T-cell (primary cell): Measurements from ENCODE around the gene RNF39. TPM values are rescaled to one million over a fixed set of nuclear protein-coding genes. Genes with fewer than 3 reads are reported as not detected.

Experiments
- ATAC-seq, 4 experiments: fragments of 200-7000 bp in 3 of 4; fragments of 150-1000 bp in 1 of 4; cut with Tn5 transposase; replicated peaks in 1 of 4; 1 replicate in 3 of 4; 2 replicates in 1 of 4; pipeline ENCODE4 v1.10.0; 2021; ENCODE audit warnings: moderate library complexity in 3 of 4, mild to moderate bottlenecking in 2 of 4, moderate number of reproducible peaks in 1 of 4
- CTCF ChIA-PET, 2 donors: fragments of 300-600 bp; sonication (Branson Sonifier 250); formaldehyde crosslinking; loops; one replicate each; lab custom pipeline; 2022; ENCODE audit warnings: antibody characterized with exemption in 2 of 2; lab: Charles Lee
- POLR2A ChIA-PET, 2 donors: fragments of 300-600 bp; sonication (Branson Sonifier 250); formaldehyde crosslinking; loops; one replicate each; lab custom pipeline; 2022; ENCODE audit warnings: antibody characterized with exemption in 2 of 2; lab: Charles Lee
- DNase-seq, 35 experiments: peaks; one replicate each; pipeline versions ENCODE4 v3.0.0 to v3.0.0-alpha.2; 2013 to 2023
- H3K27ac ChIP-seq: one replicate; pipeline ENCODE4 v1.5.1; 2013; ENCODE audit warnings: low read length
- H3K27me3 ChIP-seq, 2 experiments: replicated peaks in 1 of 2; 1 replicate in 1 of 2; 2 replicates in 1 of 2; pipeline versions ENCODE4 v1.6.1 to v1.7.0; 2013; ENCODE audit warnings: low read length in 1 of 2, mixed read lengths in 1 of 2; ENCODE audit not compliant: control insufficient read depth in 2 of 2, insufficient read depth in 2 of 2; ENCODE audit errors: extremely low read depth in 1 of 2
- H3K36me3 ChIP-seq, 2 donors: 1 replicate in 1 of 2; 2 replicates in 1 of 2; pipeline versions ENCODE4 v1.6.1 to v1.7.0; 2013; ENCODE audit warnings: low read length in 1 of 2; ENCODE audit not compliant: control insufficient read depth in 2 of 2, insufficient read depth in 1 of 2; ENCODE audit errors: extremely low read depth in 1 of 2
- H3K4me1 ChIP-seq, 2 experiments: 1 replicate in 1 of 2; 2 replicates in 1 of 2; pipeline versions ENCODE4 v1.6.1 to v1.7.0; 2013; ENCODE audit warnings: low read length in 2 of 2, mixed read lengths in 1 of 2; ENCODE audit not compliant: insufficient read depth in 2 of 2, control insufficient read depth in 1 of 2; ENCODE audit errors: extremely low read depth in 1 of 2
- H3K4me3 ChIP-seq, 2 donors: 1 replicate in 1 of 2; 2 replicates in 1 of 2; pipeline versions ENCODE4 v1.5.1 to v1.7.0; 2013; ENCODE audit warnings: mild to moderate bottlenecking in 2 of 2, low read length in 1 of 2, moderate library complexity in 1 of 2; ENCODE audit not compliant: control insufficient read depth in 1 of 2; ENCODE audit errors: extremely low read depth in 1 of 2
- H3K9me3 ChIP-seq: 2 replicates; pipeline ENCODE4 v1.7.0; 2013
- H3K27ac Mint-ChIP-seq, 2 donors: one replicate each; pipeline ENCODE4 v1.8.0; 2020 to 2021; ENCODE audit warnings: mild to moderate bottlenecking in 2 of 2, mixed read lengths in 2 of 2
- H3K27me3 Mint-ChIP-seq, 2 donors: one replicate each; pipeline ENCODE4 v1.8.0; 2021 to 2022; ENCODE audit warnings: mixed read lengths in 2 of 2
- H3K36me3 Mint-ChIP-seq: one replicate; pipeline ENCODE4 v1.8.0; 2021; ENCODE audit warnings: mixed read lengths
- H3K4me1 Mint-ChIP-seq, 3 donors: one replicate each; pipeline ENCODE4 v1.8.0; 2020 to 2022; ENCODE audit warnings: mixed read lengths in 3 of 3, mild to moderate bottlenecking in 1 of 3
- H3K4me3 Mint-ChIP-seq, 3 donors: one replicate each; pipeline ENCODE4 v1.8.0; 2020 to 2022; ENCODE audit warnings: mild to moderate bottlenecking in 3 of 3, mixed read lengths in 3 of 3, moderate library complexity in 3 of 3
- H3K9me3 Mint-ChIP-seq, 3 donors: one replicate each; pipeline ENCODE4 v1.8.0; 2020 to 2022; ENCODE audit warnings: mixed read lengths in 3 of 3
- WGBS: methylation state at CpG from one replicate; pipeline ENCODE4 v1.1.5; 2013; ENCODE audit warnings: missing lambda C conversion rate; ENCODE audit not compliant: insufficient coverage; 5-methylcytosine and 5-hydroxymethylcytosine counted together
- total RNA-seq, 35 experiments: library from RNA in 6 of 35; stranded (reverse) in 6 of 35; fragments of 120-200 nt in 1 of 35; gene quantifications; one replicate each; pipeline versions ENCODE4 v1.2.1 to v1.2.4 and lab custom pipeline; 2013 to 2026

Gene RNF39
- total RNA-seq, 5 donors from 2014 or later (not counting 1 experiment from before 2014, with no cell fraction given), result not detected

- peaks cover 34 to 42% of the 10 kb centered on the region in 2 experiments for H3K4me1 ChIP-seq
- H3K36me3 Mint-ChIP-seq, result peaks cover 34% of the 10 kb centered on the region
- peaks cover 0 to 2% of the 10 kb centered on the region in 2 donors for H3K27me3 Mint-ChIP-seq
- H3K27ac Mint-ChIP-seq, result peak overlapping the region; percentile 48 to 55
- DNase-seq (no peak), ATAC-seq (no peak)
- peaks cover 0 to 16% of the 10 kb centered on the region in 2 donors for H3K36me3 ChIP-seq
- peak overlapping the region; percentile 43 to 50 (median 48) for H3K4me3 Mint-ChIP-seq
- H3K4me1 Mint-ChIP-seq, result peaks cover 59 to 69% (median 64%) of the 10 kb centered on the region in 3 donors
- H3K9me3 ChIP-seq, result no peaks in the 10 kb centered on the region
- H3K9me3 Mint-ChIP-seq, result no peaks in the 10 kb centered on the region
- CTCF ChIA-PET, result no interaction called here
- no peaks in the 10 kb centered on the region for H3K27me3 ChIP-seq
- POLR2A ChIA-PET, result no interaction called here
- H3K4me3 ChIP-seq, result no peak overlapping the region
- H3K27ac ChIP-seq, result peak overlapping the region; percentile 96
- WGBS, result no CpG with 5 or more reads among the region's 2 CpGs
Measured at GRCh38 chr6:30063315-30063714, 12.3 kb downstream of the RNF39 start.

- Mint-ChIP-seq H3K36me3 (peaks cover 34% of the 10 kb centered on the region), H3K9me3 (no peaks in the 10 kb centered on the region), H3K27ac (peak overlapping the region; percentile 98 to 99), H3K27me3 (no peaks in the 10 kb centered on the region), H3K4me3 (peak overlapping the region; percentile 94 to 99 (median 99)), H3K4me1 (peaks cover 52 to 62% (median 57%) of the 10 kb centered on the region in 3 donors)
- Histone ChIP-seq H3K4me3 (peak overlapping the region in 1 of 2 donors; percentile 92), H3K9me3 (no peaks in the 10 kb centered on the region), H3K36me3 (peaks cover 0 to 22% of the 10 kb centered on the region in 2 donors), H3K27me3 (no peaks in the 10 kb centered on the region), H3K27ac (peak overlapping the region; percentile 96), H3K4me1 (peaks cover 34 to 36% of the 10 kb centered on the region in 2 experiments)
- ATAC-seq (no peak), DNase-seq (peak in 1 of 35 experiments; percentile 30)
- ChIA-PET CTCF (interaction anchor here in 1 of 2 donors (0.7 to 0.8 kb wide), 2 partner anchors 215 to 1223 kb away, joined by 3 to 6 read pairs; no protein-coding TSS in a partner anchor), POLR2A (no interaction called here)
- 40% methylated on average over 1 of the region's 7 CpGs for WGBS
Measured at GRCh38 chr6:30062471-30063178, 12.9 kb downstream of the RNF39 start.

- peaks cover 0 to 29% of the 10 kb centered on the region in 2 donors for H3K36me3 ChIP-seq
- H3K9me3 ChIP-seq, result no peaks in the 10 kb centered on the region
- POLR2A ChIA-PET, result no interaction called here
- ATAC-seq (peak in 1 of 4 experiments; percentile 41), DNase-seq (peak in 15 of 35 experiments; percentile 20 to 70 (median 36))
- CTCF ChIA-PET, result interaction anchor here in 1 of 2 donors (0.7 to 0.8 kb wide), 2 partner anchors 214 to 1223 kb away, joined by 3 to 6 read pairs; no protein-coding TSS in a partner anchor
- H3K4me3 ChIP-seq, result peak overlapping the region; percentile 92 to 99
- Mint-ChIP-seq H3K27me3 (no peaks in the 10 kb centered on the region), H3K4me3 (peak overlapping the region; percentile 94 to 99 (median 99)), H3K27ac (peak overlapping the region; percentile 98 to 99), H3K36me3 (peaks cover 38% of the 10 kb centered on the region), H3K9me3 (no peaks in the 10 kb centered on the region), H3K4me1 (peaks cover 45 to 57% (median 53%) of the 10 kb centered on the region in 3 donors)
- H3K4me1 ChIP-seq, result peaks cover 30 to 34% of the 10 kb centered on the region in 2 experiments
- H3K27ac ChIP-seq, result peak overlapping the region; percentile 96
- WGBS, result 6% methylated on average over 6 of the region's 13 CpGs
- H3K27me3 ChIP-seq, result no peaks in the 10 kb centered on the region
Measured at GRCh38 chr6:30061858-30062458, 13.6 kb downstream of the RNF39 start.

- Mint-ChIP-seq H3K27me3 (no peaks in the 10 kb centered on the region), H3K4me3 (peak within 1 kb of the TSS; percentile 94 to 99 (median 99)), H3K27ac (peak within 1 kb of the TSS; percentile 98 to 99), H3K36me3 (peaks cover 39% of the 10 kb centered on the region), H3K4me1 (peaks cover 39 to 50% (median 46%) of the 10 kb centered on the region in 3 donors), H3K9me3 (no peaks in the 10 kb centered on the region)
- Histone ChIP-seq H3K9me3 (no peaks in the 10 kb centered on the region), H3K27ac (peak within 1 kb of the TSS; percentile 96), H3K4me1 (peaks cover 30 to 34% of the 10 kb centered on the region in 2 experiments), H3K4me3 (peak within 1 kb of the TSS; percentile 92 to 99), H3K27me3 (no peaks in the 10 kb centered on the region), H3K36me3 (peaks cover 0 to 35% of the 10 kb centered on the region in 2 donors)
- peak; percentile 92 to 96 (median 94) for ATAC-seq
- 0% methylated on average over 47 of the region's 48 CpGs for WGBS
- peak; percentile 65 to 96 (median 84) for DNase-seq
- CTCF ChIA-PET, result interaction anchor here in 1 of 2 donors (0.8 to 1.0 kb wide), 2 partner anchors 213 to 411 kb away, joined by 3 read pairs; no protein-coding TSS in a partner anchor
- POLR2A ChIA-PET, result interaction anchor here in 1 of 2 donors (0.7 kb wide), 2 partner anchors 148 to 168 kb away, joined by 3 to 4 read pairs; no protein-coding TSS in a partner anchor
Measured at GRCh38 chr6:30061092-30061857, 14.3 kb downstream of the RNF39 start, which contains the start of gene POLR1H. TSS of gene POLR1H (plus strand) at chr6:30061265. CDS start at chr6:30061525, 260 bp downstream.

- peak overlapping the region; percentile 96 for H3K27ac ChIP-seq
- H3K36me3 Mint-ChIP-seq, result peaks cover 45% of the 10 kb centered on the region
- H3K4me1 ChIP-seq, result peaks cover 24 to 28% of the 10 kb centered on the region in 2 experiments
- peaks cover 0 to 39% of the 10 kb centered on the region in 2 donors for H3K36me3 ChIP-seq
- H3K9me3 ChIP-seq, result no peaks in the 10 kb centered on the region
- H3K4me3 ChIP-seq, result peak overlapping the region; percentile 92 to 99
- peak overlapping the region; percentile 94 to 99 (median 99) for H3K4me3 Mint-ChIP-seq
- H3K4me1 Mint-ChIP-seq, result peaks cover 33 to 44% (median 40%) of the 10 kb centered on the region in 3 donors
- no peaks in the 10 kb centered on the region for H3K27me3 ChIP-seq
- no peaks in the 10 kb centered on the region for H3K9me3 Mint-ChIP-seq
- ChIA-PET POLR2A (interaction anchor here in 1 of 2 donors (0.6 to 0.7 kb wide), 3 partner anchors 149 to 510 kb away, joined by 3 to 4 read pairs (median 3); no protein-coding TSS in a partner anchor), CTCF (interaction anchor here in 1 of 2 donors (0.7 to 1.3 kb wide), 3 partner anchors 42 to 411 kb away, joined by 3 to 4 read pairs (median 3); no protein-coding TSS in a partner anchor)
- H3K27ac Mint-ChIP-seq, result peak overlapping the region; percentile 98 to 99
- WGBS, result 0% methylated on average over 16 of the region's 24 CpGs
- ATAC-seq, result peak; percentile 10 to 49 (median 23)
- DNase-seq, result peak in 13 of 35 experiments; percentile 14 to 55 (median 26)
- H3K27me3 Mint-ChIP-seq, result no peaks in the 10 kb centered on the region
Measured at GRCh38 chr6:30060606-30061091, 14.9 kb downstream of the RNF39 start.
